Left ventricle myocardium inferior (tissue), 1 donor: ENCODE measurements around the gene DENND5A. TPM values are rescaled to one million over a fixed set of nuclear protein-coding genes. Genes with fewer than 3 reads are reported as not detected.

Experiments used
- DNase-seq: peaks from one replicate; pipeline ENCODE4 v3.0.0-alpha.2; 2020
- H3K27ac ChIP-seq: fragments of 200-600 bp; replicated peaks from 2 replicates; pipeline ENCODE4 v1.8.0; 2021
- H3K27me3 ChIP-seq: fragments of 200-600 bp; 2 replicates; pipeline ENCODE4 v1.8.0; 2021; ENCODE audit warnings: low read depth
- H3K36me3 ChIP-seq: fragments of 200-600 bp; 2 replicates; pipeline ENCODE4 v1.8.0; 2021
- H3K4me1 ChIP-seq: fragments of 200-600 bp; 2 replicates; pipeline ENCODE4 v1.8.0; 2021
- H3K4me3 ChIP-seq: fragments of 200-600 bp; 2 replicates; pipeline ENCODE4 v1.8.0; 2021; ENCODE audit warnings: mild to moderate bottlenecking, moderate library complexity
- H3K9me3 ChIP-seq: fragments of 200-600 bp; replicated peaks from 2 replicates; pipeline ENCODE4 v1.8.0; 2021
- CTCF ChIP-seq: fragments of 200-600 bp; IDR thresholded peaks from 2 replicates; pipeline ENCODE4 v1.8.0; 2021; ENCODE audit warnings: antibody characterized with exemption, mild to moderate bottlenecking, borderline replicate concordance
- intact Hi-C: fragments of 100-400 bp; cut with micrococcal nuclease; formaldehyde crosslinking; loops from one replicate; pipeline ENCODE4 v1.11.0; 2022
- total RNA-seq: library from RNA; stranded (reverse); fragmentation: NEBNext Ultra II Directional; extraction: Animal tissue kit (Norgen Biotek cat#: 25700); gene quantifications from one replicate; pipeline ENCODE4 v1.2.1, GENCODE V29; 2021
- donor health status: DM: no; HTN: yes; CAD: no; lungs with severe emphysema.

The DENND5A gene
- total RNA-seq, 1 donor from 2014 or later = 117 TPM

- Histone ChIP-seq H3K4me3 (no peak overlapping the region), H3K27me3 (no peaks in the 10 kb centered on the region), H3K4me1 (peaks cover 54% of the 10 kb centered on the region), H3K27ac (peak overlapping the region; percentile 58), H3K9me3 (no peaks in the 10 kb centered on the region), H3K36me3 (no peaks in the 10 kb centered on the region)
- no peak for TF ChIP-seq CTCF
- intact Hi-C loops = no loop called here
- no peak for DNase-seq
Observed at GRCh38 chr11:9219572-9219971, 45.6 kb downstream of the DENND5A start.

- TF ChIP-seq CTCF = no peak
- intact Hi-C loops = no loop called here
- no peak for DNase-seq
- Histone ChIP-seq H3K27ac (peak overlapping the region; percentile 58), H3K36me3 (no peaks in the 10 kb centered on the region), H3K9me3 (no peaks in the 10 kb centered on the region), H3K4me1 (peaks cover 58% of the 10 kb centered on the region), H3K27me3 (no peaks in the 10 kb centered on the region), H3K4me3 (no peak overlapping the region)
Observed at GRCh38 chr11:9219115-9219514, 46.0 kb downstream of the DENND5A start.

- H3K36me3 ChIP-seq = no peaks in the 10 kb centered on the region
- H3K4me1 ChIP-seq = peaks cover 67% of the 10 kb centered on the region
- no peak for DNase-seq
- no peak overlapping the region for H3K4me3 ChIP-seq
- intact Hi-C loops = no loop called here
- H3K9me3 ChIP-seq = no peaks in the 10 kb centered on the region
- TF ChIP-seq CTCF = no peak
- no peak overlapping the region for H3K27ac ChIP-seq
- H3K27me3 ChIP-seq = no peaks in the 10 kb centered on the region
Observed at GRCh38 chr11:9214765-9215164, 50.4 kb downstream of the DENND5A start.

- Histone ChIP-seq H3K27me3 (no peaks in the 10 kb centered on the region), H3K4me1 (peaks cover 81% of the 10 kb centered on the region), H3K36me3 (no peaks in the 10 kb centered on the region), H3K4me3 (no peak overlapping the region), H3K27ac (no peak overlapping the region), H3K9me3 (no peaks in the 10 kb centered on the region)
- no peak for DNase-seq
- no peak for TF ChIP-seq CTCF
- intact Hi-C loops = no loop called here
Observed at GRCh38 chr11:9211322-9211721, 53.8 kb downstream of the DENND5A start.

GRCh38 chr11:9210922-9211320, 54.2 kb downstream of the DENND5A start:
- Histone ChIP-seq H3K36me3 (no peaks in the 10 kb centered on the region), H3K27me3 (no peaks in the 10 kb centered on the region), H3K4me1 (peaks cover 81% of the 10 kb centered on the region), H3K4me3 (no peak overlapping the region), H3K27ac (no peak overlapping the region), H3K9me3 (no peaks in the 10 kb centered on the region)
- no peak for TF ChIP-seq CTCF
- no peak for DNase-seq
- intact Hi-C loops = no loop called here
